Stimulated activated CD8-positive, alpha-beta memory T cell treated with anti-CD3 and anti-CD28 coated beads, Interleukin-2, amount 100 ng/mL, for 48 hours (primary cell): Measurements from ENCODE around the gene CCDC116.

ENCODE experiments used
- DNase-seq, 2 donors: peaks; one replicate each; pipeline ENCODE4 v3.0.0-alpha.2; 2020; ENCODE audit warnings: low read depth in 2 of 2

CCDC116 gene

DNA sequence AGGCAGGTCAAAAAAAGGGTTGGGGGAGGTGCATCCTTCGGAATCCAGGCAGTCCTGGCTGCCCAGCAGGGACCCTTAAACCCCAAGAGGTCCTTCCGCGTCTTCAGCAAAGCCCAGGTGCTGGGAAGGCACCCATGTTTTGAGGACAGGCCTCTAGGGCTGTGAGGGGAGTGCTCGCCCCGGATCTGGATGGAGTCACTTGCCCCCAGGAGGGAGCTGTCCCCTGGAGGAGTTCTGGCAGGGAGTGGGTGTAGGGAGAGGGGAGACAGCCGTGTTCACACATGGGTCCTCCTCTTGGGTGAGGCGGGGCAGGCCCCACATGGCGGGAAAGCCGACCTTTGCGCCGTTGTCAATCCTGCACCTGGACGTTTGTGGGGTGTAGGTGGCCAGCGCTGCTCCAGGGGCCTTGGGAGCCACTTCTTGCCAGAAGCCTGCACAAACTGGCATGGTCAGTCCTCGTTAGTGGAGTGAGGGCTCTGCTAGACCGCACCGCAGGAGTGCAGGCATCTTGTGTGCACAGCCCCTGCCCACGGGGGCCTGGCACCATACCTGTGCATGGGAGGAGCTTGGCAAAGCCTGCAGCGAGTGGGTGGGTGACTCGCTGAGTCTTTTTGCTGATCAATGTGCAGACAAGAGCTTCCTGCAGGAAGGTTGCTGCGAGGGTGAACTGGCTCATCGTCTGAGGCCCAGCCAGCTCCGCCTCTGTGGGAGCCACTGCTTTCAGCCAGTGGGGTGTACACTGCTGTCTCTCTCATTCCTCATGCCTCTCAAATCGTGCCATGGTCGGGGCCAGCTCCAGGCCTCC is 49.2 kb downstream of the CCDC116 start:
- no peak for DNase-seq

DNA sequence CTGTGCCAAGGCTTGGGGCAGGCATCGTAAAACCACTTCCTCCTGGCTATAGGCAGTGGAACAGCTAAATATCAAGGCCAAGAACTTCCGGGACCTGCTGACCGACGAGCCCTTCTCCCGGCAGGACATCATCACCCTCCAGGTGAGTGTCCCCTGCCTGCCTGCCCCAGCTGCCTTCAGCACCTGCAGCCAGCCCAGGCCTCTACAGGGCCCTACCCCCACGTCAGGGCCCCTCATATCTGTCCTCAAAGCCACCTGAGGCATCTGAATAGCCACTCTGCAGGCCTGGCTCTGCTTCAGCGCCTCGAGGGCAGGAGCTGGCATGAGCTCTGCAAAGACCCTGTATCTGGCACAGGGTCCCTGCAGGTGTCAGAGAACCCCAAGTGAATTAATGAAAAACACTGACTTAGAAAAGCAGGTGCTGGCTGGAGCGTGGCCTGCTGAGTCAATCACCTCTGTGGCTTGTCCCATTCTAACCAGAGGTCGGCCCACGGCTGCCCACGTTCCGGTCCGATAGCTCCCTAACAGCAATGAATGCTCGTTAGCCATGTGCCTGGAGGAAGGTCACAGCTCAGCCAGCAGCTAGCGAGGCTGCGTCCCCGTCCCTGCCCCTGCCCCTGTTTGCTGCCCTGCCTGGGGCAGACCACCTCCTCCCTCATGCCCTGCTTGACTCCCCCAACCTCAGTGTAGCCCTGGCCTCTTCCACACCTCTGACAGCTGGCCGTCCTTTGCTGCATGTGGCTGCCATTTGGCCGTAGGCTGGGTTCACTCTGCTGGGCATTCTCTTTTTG is 50.0 kb downstream of the CCDC116 start:
- no peak for DNase-seq

DNA sequence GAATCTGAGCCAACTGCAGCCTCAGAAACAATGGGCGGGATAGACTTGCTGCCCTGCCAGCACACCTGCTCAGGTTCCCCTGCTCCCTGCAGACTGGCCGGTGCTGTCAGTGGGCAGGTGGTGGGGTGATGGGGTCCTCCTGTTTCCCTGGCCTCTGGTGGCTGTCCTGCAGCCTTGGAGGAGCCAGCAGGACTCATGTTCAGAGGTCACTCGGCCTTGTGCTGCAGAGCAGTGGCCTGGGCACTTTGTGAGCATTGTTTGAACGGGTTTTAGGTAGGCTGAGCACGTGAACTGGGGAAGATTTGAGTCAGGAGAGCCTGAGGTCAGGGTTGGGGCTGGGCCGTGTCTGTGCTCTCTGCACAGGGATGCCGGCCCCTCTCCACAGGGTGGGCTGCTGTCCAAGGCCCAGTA is 50.8 kb downstream of the CCDC116 start:
- no peak for DNase-seq

DNA sequence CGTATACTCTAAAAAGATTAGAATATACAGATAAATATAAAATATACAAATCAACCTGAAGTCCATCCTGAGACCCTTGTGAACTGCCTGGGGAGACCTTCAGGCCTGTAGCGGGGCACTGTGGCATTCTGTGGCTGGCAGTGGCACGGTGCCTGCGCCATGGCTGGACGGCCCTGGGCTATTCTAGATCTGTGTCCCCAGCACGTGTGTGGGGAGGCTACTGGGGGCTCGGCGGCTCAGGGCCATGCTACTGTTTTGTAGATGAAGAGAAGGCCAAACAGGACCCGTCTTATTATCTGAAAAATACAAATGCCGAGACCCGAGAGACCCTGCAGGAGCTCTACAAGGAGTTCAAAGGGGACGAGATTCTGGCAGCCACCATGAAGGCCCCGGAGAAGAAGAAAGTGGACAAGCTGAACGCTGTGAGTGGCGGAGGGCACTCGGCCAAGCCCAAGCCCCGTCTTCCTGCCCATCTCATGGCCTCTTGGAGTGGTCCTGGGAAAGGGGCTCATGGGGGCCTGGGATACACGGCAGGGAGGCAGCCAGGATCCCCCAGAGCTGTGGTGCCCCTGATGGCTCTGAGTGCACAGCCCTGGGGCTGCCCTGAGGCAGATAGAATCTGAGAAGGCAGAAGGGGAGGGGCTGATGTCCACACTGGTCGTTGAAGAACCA is 52.1 kb downstream of the CCDC116 start:
- DNase-seq: no peak

DNA sequence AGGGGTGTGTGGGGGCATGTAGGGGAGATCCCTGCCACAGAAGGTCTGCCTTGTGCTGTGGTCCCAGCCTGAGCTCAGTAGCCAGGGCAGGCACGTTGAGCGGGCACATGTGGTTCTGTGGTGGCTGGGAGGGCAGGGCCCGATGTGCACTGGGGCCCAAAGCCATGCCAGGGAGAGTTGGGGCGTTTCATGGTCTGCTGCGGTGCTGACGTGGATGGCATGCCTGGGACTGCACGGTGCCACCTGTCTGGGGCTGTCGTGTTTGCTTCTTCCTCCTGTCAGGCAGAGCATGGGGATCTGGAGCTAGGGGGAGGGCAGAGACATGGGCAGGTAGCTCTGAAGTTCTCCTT is 52.6 kb downstream of the CCDC116 start:
- DNase-seq: no peak

DNA sequence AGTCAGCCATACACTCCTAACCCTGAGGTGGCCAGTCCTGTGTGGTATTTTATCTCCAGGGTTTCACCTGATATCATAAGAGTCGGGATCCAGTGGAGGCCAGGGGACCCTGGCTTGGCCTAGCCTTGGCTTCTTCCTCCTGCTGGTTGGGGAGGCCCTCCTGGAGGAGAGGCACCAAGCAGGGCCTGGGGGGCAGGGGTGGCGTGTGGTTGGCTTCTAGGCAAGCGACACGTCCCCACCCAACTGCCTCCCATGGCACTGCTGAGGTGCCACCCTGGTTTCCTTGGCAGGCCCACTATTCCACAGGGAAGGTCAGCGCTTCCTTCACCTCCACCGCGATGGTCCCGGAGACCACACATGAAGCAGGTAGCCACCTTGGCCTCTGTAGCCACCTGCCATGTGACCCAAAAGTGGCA is 53.6 kb downstream of the CCDC116 start:
- no peak for DNase-seq
